SJSA1 (cell line): ENCODE measurements around the gene SHLD1. TPM values are rescaled to one million over a fixed set of nuclear protein-coding genes. Genes with fewer than 3 reads are reported as not detected.
"Not testable (repeated sequence)": the region's sequence is repeated elsewhere in the genome, so short reads cannot be mapped to it uniquely, and the experiment has no call there.

Source experiments
- DNase-seq, 2 experiments: peaks; one replicate each; pipeline ENCODE4 v3.0.0-alpha.2; 2015 to 2020; ENCODE audit warnings: low spot score in 2 of 2, low read depth in 1 of 2
- H3K27ac ChIP-seq: fragments of 250-450 bp; sonication (Bioruptor Pico); 2 replicates; pipeline ENCODE4 v1.5.1; 2020; ENCODE audit warnings: mild to moderate bottlenecking, moderate library complexity
- H3K27me3 ChIP-seq: fragments of 250-450 bp; sonication (Bioruptor Pico); replicated peaks from 2 replicates; pipeline ENCODE4 v1.5.1; 2020; ENCODE audit warnings: mild to moderate bottlenecking, moderate library complexity
- H3K36me3 ChIP-seq: fragments of 250-450 bp; sonication (Bioruptor Pico); 2 replicates; pipeline ENCODE4 v1.5.1; 2020; ENCODE audit warnings: mild to moderate bottlenecking
- H3K4me1 ChIP-seq: fragments of 250-450 bp; sonication (Bioruptor Pico); replicated peaks from 2 replicates; pipeline ENCODE4 v1.6.1; 2021; ENCODE audit warnings: mild to moderate bottlenecking
- H3K4me3 ChIP-seq: fragments of 250-450 bp; sonication (Bioruptor Pico); 2 replicates; pipeline ENCODE4 v1.5.1; 2020; ENCODE audit warnings: mild to moderate bottlenecking
- H3K9me3 ChIP-seq: fragments of 250-450 bp; sonication (Bioruptor Pico); replicated peaks from 2 replicates; pipeline ENCODE4 v1.5.1; 2020; ENCODE audit warnings: mild to moderate bottlenecking
- total RNA-seq: library from RNA; depleted of rRNA; stranded (reverse); fragments of >200 nt; shearing (Covaris generic); gene quantifications from 2 replicates; pipeline ENCODE4 v1.2.3, GENCODE V29; 2014

SHLD1 gene
- total RNA-seq, 1 experiment from 2014 or later, result 1.6 TPM

- Histone ChIP-seq H3K4me1 (no peaks in the 10 kb centered on the region), H3K4me3 (no peak overlapping the region), H3K27ac (no peak overlapping the region), H3K36me3 (no peaks in the 10 kb centered on the region), H3K27me3 (peaks cover 5% of the 10 kb centered on the region), H3K9me3 (no peaks in the 10 kb centered on the region)
- DNase-seq, result no peak
Measured at GRCh38 chr20:5745416-5746030, 4.7 kb upstream of the SHLD1 start.

- no peaks in the 10 kb centered on the region for H3K9me3 ChIP-seq
- H3K27me3 ChIP-seq, result peaks cover 5% of the 10 kb centered on the region
- H3K4me3 ChIP-seq, result no peak overlapping the region
- H3K27ac ChIP-seq, result no peak overlapping the region
- H3K4me1 ChIP-seq, result no peaks in the 10 kb centered on the region
- no peak for DNase-seq
- H3K36me3 ChIP-seq, result no peaks in the 10 kb centered on the region
Measured at GRCh38 chr20:5746064-5746463, 4.1 kb upstream of the SHLD1 start.

GRCh38 chr20:5748246-5748645 is 2.0 kb upstream of the SHLD1 start:
- Histone ChIP-seq H3K27me3 (no peaks in the 10 kb centered on the region; the same call in none of the 2 replicates), H3K4me3 (no peak overlapping the region), H3K9me3 (no peaks in the 10 kb centered on the region), H3K4me1 (no peaks in the 10 kb centered on the region), H3K27ac (no peak overlapping the region), H3K36me3 (no peaks in the 10 kb centered on the region)
- no peak for DNase-seq

GRCh38 chr20:5749512-5749951 is 669 bp upstream of the SHLD1 start:
- H3K4me1 ChIP-seq, H3K4me3 ChIP-seq, H3K27ac ChIP-seq, H3K27me3 ChIP-seq, H3K36me3 ChIP-seq, DNase-seq, H3K9me3 ChIP-seq: not testable (repeated sequence)

- Histone ChIP-seq H3K36me3 (no peaks in the 10 kb centered on the region), H3K4me1 (no peaks in the 10 kb centered on the region), H3K9me3 (no peaks in the 10 kb centered on the region), H3K27me3 (no peaks in the 10 kb centered on the region; the same call in 1 of the 2 replicates), H3K27ac (no peak overlapping the region), H3K4me3 (no peak overlapping the region)
- DNase-seq, result no peak
Measured at GRCh38 chr20:5751856-5752255, 1.7 kb downstream of the SHLD1 start.

- Histone ChIP-seq H3K27ac (no peak overlapping the region), H3K36me3 (no peaks in the 10 kb centered on the region), H3K27me3 (no peaks in the 10 kb centered on the region), H3K4me1 (no peaks in the 10 kb centered on the region), H3K9me3 (no peaks in the 10 kb centered on the region), H3K4me3 (no peak overlapping the region)
- DNase-seq, result no peak
Measured at GRCh38 chr20:5753814-5754213, 3.6 kb downstream of the SHLD1 start.

- Histone ChIP-seq H3K9me3 (no peaks in the 10 kb centered on the region), H3K27me3 (no peaks in the 10 kb centered on the region), H3K4me1 (no peaks in the 10 kb centered on the region), H3K36me3 (no peaks in the 10 kb centered on the region), H3K4me3 (no peak overlapping the region), H3K27ac (no peak overlapping the region)
- DNase-seq, result no peak
Measured at GRCh38 chr20:5757949-5758348, 7.7 kb downstream of the SHLD1 start.

GRCh38 chr20:5766085-5766764 is 16.0 kb downstream of the SHLD1 start:
- Histone ChIP-seq H3K36me3 (no peaks in the 10 kb centered on the region), H3K4me3 (no peak overlapping the region), H3K27me3 (no peaks in the 10 kb centered on the region), H3K27ac (no peak overlapping the region), H3K4me1 (no peaks in the 10 kb centered on the region), H3K9me3 (no peaks in the 10 kb centered on the region)
- DNase-seq, result no peak

- no peaks in the 10 kb centered on the region for H3K9me3 ChIP-seq
- DNase-seq, result no peak
- H3K27ac ChIP-seq, result no peak overlapping the region
Measured at GRCh38 chr20:5767493-5768098, 17.4 kb downstream of the SHLD1 start.

GRCh38 chr20:5770231-5770986 is 20.2 kb downstream of the SHLD1 start:
- no peak overlapping the region for H3K27ac ChIP-seq
- H3K4me3 ChIP-seq, result no peak overlapping the region
- H3K27me3 ChIP-seq, result no peaks in the 10 kb centered on the region
- no peak for DNase-seq
- no peaks in the 10 kb centered on the region for H3K36me3 ChIP-seq
- no peaks in the 10 kb centered on the region for H3K9me3 ChIP-seq
- H3K4me1 ChIP-seq, result no peaks in the 10 kb centered on the region

More at GRCh38 chr20:5767493-5768098, 17.4 kb downstream of the SHLD1 start:
- Histone ChIP-seq H3K4me1 (no peaks in the 10 kb centered on the region), H3K36me3 (no peaks in the 10 kb centered on the region), H3K4me3 (no peak overlapping the region), H3K27me3 (no peaks in the 10 kb centered on the region)

- no peaks in the 10 kb centered on the region for H3K9me3 ChIP-seq
- no peak overlapping the region for H3K4me3 ChIP-seq
- H3K36me3 ChIP-seq, result no peaks in the 10 kb centered on the region
- no peaks in the 10 kb centered on the region for H3K27me3 ChIP-seq
- no peaks in the 10 kb centered on the region for H3K4me1 ChIP-seq
- no peak for DNase-seq
- H3K27ac ChIP-seq, result no peak overlapping the region
Measured at GRCh38 chr20:5770987-5771318, 20.8 kb downstream of the SHLD1 start.

- Histone ChIP-seq H3K36me3 (no peaks in the 10 kb centered on the region), H3K27ac (no peak overlapping the region), H3K9me3 (no peaks in the 10 kb centered on the region), H3K4me3 (no peak overlapping the region), H3K4me1 (no peaks in the 10 kb centered on the region), H3K27me3 (no peaks in the 10 kb centered on the region)
- no peak for DNase-seq
Measured at GRCh38 chr20:5772704-5773103, 22.5 kb downstream of the SHLD1 start.

- Histone ChIP-seq H3K27ac (no peak overlapping the region), H3K36me3 (no peaks in the 10 kb centered on the region), H3K27me3 (no peaks in the 10 kb centered on the region), H3K9me3 (no peaks in the 10 kb centered on the region), H3K4me1 (no peaks in the 10 kb centered on the region), H3K4me3 (no peak overlapping the region)
- no peak for DNase-seq
Measured at GRCh38 chr20:5773589-5773988, 23.4 kb downstream of the SHLD1 start.

GRCh38 chr20:5776077-5776476 is 25.9 kb downstream of the SHLD1 start:
- Histone ChIP-seq H3K4me1 (no peaks in the 10 kb centered on the region), H3K9me3 (no peaks in the 10 kb centered on the region), H3K27ac (no peak overlapping the region), H3K36me3 (no peaks in the 10 kb centered on the region), H3K27me3 (no peaks in the 10 kb centered on the region), H3K4me3 (no peak overlapping the region)
- no peak for DNase-seq
